Activated T-cell treated with anti-CD3 and anti-CD28 coated beads, Interleukin-2, amount 50 U/mL, for 4 hours (primary cell): ENCODE data around the gene MPG. TPM values are rescaled to one million over a fixed set of nuclear protein-coding genes. Genes with fewer than 3 reads are reported as not detected.
A peak's percentile ranks its signal among the peaks of the same experiment; 100 is the strongest.
"Not testable (repeated sequence)": the region's sequence is repeated elsewhere in the genome, so short reads cannot be mapped to it uniquely, and the experiment has no call there.

Source experiments
- ATAC-seq, 2 donors: fragments of 200-7000 bp; cut with Tn5 transposase; one replicate each; pipeline ENCODE4 v1.10.0; 2021
- DNase-seq: peaks from one replicate; pipeline ENCODE4 v3.0.0-alpha.2; 2020
- H3K27me3 Mint-ChIP-seq: one replicate; pipeline ENCODE4 v1.8.0; 2021; ENCODE audit warnings: low read depth, mixed read lengths
- H3K36me3 Mint-ChIP-seq: one replicate; pipeline ENCODE4 v1.8.0; 2022; ENCODE audit warnings: mixed read lengths; ENCODE audit not compliant: insufficient read depth
- H3K4me1 Mint-ChIP-seq: one replicate; pipeline ENCODE4 v1.8.0; 2021; ENCODE audit warnings: low read depth, mixed read lengths
- H3K4me3 Mint-ChIP-seq: one replicate; pipeline ENCODE4 v1.8.0; 2021; ENCODE audit warnings: mild to moderate bottlenecking, moderate library complexity, mixed read lengths
- H3K9me3 Mint-ChIP-seq: one replicate; pipeline ENCODE4 v1.8.0; 2021; ENCODE audit warnings: mixed read lengths
- total RNA-seq, 3 donors: library from RNA; stranded (reverse); gene quantifications; one replicate each; pipeline ENCODE4 v1.2.1, GENCODE V29; 2021

MPG gene, protein sequence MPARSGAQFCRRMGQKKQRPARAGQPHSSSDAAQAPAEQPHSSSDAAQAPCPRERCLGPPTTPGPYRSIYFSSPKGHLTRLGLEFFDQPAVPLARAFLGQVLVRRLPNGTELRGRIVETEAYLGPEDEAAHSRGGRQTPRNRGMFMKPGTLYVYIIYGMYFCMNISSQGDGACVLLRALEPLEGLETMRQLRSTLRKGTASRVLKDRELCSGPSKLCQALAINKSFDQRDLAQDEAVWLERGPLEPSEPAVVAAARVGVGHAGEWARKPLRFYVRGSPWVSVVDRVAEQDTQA
- 10 to 100 TPM; 32.7 to 39.8 (median 37.3) TPM for total RNA-seq

DNA sequence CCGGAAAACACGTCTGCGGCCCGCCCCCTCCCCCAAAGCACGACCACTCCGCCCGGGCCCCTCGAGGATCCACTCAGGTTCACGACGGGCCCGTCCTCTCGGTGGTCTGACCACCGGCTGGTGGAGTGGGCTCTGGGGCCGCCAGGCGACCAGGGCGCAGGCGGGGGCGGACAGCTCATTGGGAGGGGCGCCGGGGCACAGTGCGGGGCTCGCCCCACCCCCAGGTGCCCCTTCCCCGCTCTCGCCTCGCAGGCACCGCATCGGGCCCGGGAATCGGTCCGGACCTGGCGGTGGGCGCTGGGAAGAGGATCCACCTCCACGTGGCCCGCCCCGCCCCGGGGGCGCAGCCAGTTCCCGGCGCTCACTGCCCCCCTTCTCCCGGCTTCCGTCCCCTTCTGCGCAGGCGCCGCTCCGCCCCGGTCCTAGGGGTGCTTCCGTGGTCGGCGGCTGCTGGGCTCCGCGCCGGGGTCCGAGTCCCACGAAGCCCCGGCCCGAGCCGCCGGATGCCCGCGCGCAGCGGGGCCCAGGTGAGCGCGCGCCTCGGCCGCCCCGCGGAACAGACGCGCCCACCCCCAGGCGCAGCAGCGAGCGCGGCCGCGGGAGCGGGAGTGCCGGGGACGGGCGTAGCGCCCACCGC, at the start of gene MPG:
MPG (plus strand) TSS at position 419 of the 637 bp plus-strand sequence; CDS start at position 504, 85 bp downstream.
- Mint-ChIP-seq H3K4me1 (peaks cover 26% of the 10 kb centered on the region), H3K9me3 (no peaks in the 10 kb centered on the region), H3K4me3 (peak within 1 kb of the TSS; percentile 86), H3K27me3 (peaks cover 16% of the 10 kb centered on the region), H3K36me3 (no peaks in the 10 kb centered on the region)
- DNase-seq (peak; percentile 79), ATAC-seq (peak; percentile 86)

DNA sequence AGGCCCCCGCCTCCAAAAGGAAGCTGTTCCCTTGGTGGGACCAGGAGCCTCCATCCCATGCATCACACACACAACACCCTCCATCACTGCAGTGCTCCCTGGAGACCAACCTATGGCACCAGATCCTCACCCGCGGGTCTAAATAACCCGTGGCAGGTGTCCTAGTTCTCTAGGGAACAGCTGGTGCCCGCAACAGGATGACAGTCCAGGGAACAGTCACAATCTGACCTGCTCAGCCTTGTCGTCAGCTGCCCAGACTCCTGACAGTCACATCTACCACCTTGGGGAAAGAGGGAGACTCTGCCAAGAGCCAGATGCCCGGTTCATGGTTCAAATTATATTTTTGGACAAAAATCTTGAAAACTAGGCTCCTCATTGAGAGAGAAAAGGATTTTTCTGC, 47.4 kb upstream of the MPG start:
- ATAC-seq, H3K36me3 Mint-ChIP-seq, H3K4me3 Mint-ChIP-seq, H3K27me3 Mint-ChIP-seq, H3K9me3 Mint-ChIP-seq, DNase-seq, H3K4me1 Mint-ChIP-seq: not testable (repeated sequence)

DNA sequence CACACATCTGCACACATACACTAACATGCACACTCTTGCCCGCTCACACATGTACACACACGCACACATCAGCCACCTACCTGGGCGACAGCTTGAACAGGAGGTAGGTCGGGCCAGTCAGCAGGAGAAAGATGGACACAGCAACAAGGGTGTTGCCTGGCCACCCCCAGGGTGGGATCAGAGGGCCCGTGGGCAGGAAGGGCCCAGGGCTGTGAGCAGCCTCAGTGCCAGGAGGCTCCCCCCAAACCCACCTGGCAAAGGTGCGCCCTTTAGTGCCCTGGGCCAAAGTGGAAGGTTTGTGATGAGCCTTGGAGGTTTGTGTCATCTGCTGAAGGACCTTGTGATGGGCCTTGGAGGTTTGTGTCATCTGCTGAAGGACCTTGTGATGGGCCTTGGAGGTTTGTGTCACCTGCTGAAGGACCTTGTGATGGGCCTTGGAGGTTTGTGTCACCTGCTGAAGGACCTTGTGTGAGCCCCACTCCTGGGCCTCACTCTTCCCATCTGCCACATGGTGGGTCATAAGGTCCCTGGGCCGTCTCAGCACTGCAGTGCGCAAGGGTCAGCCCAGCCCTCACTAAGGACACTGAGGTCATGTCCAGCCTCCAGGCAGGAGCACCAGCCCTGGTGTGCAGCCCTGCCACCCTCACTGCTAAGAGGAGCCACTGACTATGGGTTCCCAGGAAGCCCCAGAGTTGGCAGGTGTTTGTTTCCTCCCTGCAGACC, 44.7 kb upstream of the MPG start:
- DNase-seq, H3K27me3 Mint-ChIP-seq, H3K4me3 Mint-ChIP-seq, H3K9me3 Mint-ChIP-seq, H3K36me3 Mint-ChIP-seq: not testable (repeated sequence)
- ATAC-seq = peak in 1 of 2 donors; percentile 7
- peaks cover 12% of the 10 kb centered on the region for H3K4me1 Mint-ChIP-seq

DNA sequence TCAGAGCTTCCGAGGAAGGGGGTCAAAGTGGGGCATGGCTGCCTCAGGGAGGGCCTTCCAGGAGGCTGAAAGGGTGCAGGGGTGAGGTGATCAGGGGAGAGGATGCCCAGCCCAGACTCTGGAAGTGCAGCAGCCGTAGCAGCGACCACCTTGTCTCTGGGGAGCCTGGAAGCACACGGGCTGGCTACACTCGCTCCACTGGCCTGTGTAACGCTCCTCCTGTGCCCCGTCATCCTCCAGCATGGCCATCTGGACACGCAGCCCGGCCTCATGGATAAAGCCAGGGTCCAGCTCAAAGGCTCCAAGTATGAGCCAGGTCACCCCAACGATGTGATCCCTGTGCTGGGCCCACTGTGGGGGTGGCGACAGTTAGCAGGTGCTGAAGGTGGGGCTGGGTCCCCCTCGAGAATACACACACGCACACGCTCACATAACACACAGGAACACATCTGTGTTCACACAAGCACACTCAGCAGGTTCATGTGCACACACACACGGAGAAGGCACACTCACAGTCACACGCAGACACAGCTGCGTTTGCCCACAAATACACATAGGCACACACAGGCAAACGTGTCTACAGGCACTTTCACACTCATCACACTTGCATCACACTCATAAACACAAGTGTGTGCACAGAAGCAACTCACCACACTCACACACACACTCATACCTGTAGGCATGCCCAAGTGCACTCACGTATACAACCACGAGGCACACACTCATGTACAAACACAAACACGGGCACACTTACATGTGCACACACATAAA, 44.0 kb upstream of the MPG start:
- H3K27me3 Mint-ChIP-seq = no peaks in the 10 kb centered on the region
- H3K4me1 Mint-ChIP-seq = peaks cover 19% of the 10 kb centered on the region
- no peaks in the 10 kb centered on the region for H3K9me3 Mint-ChIP-seq
- ATAC-seq = no peak
- no peak overlapping the region for H3K4me3 Mint-ChIP-seq
- peaks cover 5% of the 10 kb centered on the region for H3K36me3 Mint-ChIP-seq
- no peak for DNase-seq

DNA sequence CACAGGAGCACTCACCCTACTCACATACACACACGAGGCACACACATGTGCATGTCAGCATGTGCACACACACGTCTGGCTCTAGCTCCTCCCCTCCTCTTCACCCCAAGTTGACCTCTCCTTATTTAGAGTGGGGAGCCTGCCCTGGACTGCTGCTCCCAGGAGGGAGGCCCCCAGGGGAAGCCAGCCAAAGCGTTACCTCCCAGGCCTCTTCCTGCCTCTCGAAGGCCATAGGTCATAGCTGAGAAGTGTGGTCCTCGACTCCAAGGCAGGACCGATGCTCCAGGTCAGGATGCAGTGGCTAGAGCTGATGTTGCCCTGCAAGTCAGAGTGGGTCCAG, 43.4 kb upstream of the MPG start:
- no peaks in the 10 kb centered on the region for H3K9me3 Mint-ChIP-seq
- DNase-seq (no peak), ATAC-seq (no peak)
- peaks cover 7% of the 10 kb centered on the region for H3K36me3 Mint-ChIP-seq
- no peaks in the 10 kb centered on the region for H3K27me3 Mint-ChIP-seq
- peak overlapping the region; percentile 3 for H3K4me3 Mint-ChIP-seq
- H3K4me1 Mint-ChIP-seq = peaks cover 25% of the 10 kb centered on the region

DNA sequence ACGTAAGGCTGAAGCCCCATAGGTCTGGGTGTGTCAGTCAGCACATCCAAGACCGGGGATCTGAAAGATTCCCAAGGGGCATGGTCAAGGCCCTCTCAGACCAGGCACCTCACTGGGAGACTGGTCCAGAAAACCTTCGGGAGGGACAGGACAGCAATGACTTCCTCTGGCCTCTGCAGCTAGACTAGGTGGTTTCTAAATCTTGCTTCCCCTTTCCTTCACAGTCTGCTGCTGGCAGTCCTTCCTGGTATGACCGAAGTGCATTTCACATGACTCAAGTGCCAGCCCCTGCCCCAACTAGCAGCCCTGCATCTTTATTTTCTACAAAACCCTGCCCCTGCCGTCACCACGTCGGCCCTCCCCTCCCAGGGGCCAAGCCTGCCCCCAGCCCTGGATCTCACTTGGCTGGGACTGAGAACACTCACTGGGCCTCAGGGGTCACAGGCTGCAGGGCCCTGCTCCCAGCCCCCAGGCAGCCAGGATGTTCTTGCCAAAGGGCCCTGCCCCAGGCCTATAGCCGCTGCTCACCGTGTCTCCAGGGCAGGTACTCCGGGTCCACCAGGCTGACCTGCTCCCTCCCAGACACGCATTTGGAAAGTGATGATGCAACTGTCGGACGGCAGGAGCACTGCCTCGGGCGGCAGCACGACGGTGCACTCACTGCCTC, 42.9 kb upstream of the MPG start:
- ATAC-seq (no peak), DNase-seq (no peak)
- peaks cover 7% of the 10 kb centered on the region for H3K36me3 Mint-ChIP-seq
- no peaks in the 10 kb centered on the region for H3K27me3 Mint-ChIP-seq
- peaks cover 25% of the 10 kb centered on the region for H3K4me1 Mint-ChIP-seq
- no peaks in the 10 kb centered on the region for H3K9me3 Mint-ChIP-seq
- H3K4me3 Mint-ChIP-seq = peak overlapping the region; percentile 3

DNA sequence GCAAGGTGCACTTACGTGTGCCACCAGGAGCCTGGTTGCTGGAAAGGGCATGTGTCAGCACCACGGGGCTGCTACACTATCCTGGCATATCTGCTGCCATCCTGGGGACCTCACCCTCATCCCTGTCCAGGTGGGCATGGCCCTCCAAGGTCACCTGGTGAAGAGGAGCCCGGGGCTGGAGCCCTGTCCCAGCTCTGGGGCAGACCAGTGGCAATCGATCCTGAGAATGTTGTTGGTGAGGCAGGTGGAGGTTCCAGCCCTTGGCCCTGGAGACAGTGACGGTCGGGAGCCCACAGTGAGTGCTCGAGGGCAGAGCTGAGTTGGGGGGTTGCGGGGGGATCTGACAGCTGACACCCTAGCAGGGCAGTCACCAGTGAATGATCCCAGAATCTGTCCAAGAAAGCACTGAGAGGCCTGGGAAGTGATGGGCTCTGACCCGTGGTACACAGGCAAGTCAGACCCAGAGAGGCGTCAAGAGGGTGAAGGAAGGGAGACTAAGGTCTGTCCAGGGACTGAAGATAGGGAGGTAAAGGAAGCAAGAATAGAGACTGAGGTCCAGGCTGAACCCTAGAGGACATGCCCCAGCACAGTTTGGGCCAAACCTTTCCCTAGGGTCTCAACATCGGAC, 42.2 kb upstream of the MPG start:
- no peak for ATAC-seq
- DNase-seq = no peak
- Mint-ChIP-seq H3K9me3 (no peaks in the 10 kb centered on the region), H3K4me3 (no peak overlapping the region), H3K27me3 (no peaks in the 10 kb centered on the region), H3K4me1 (peaks cover 25% of the 10 kb centered on the region), H3K36me3 (peaks cover 7% of the 10 kb centered on the region)

DNA sequence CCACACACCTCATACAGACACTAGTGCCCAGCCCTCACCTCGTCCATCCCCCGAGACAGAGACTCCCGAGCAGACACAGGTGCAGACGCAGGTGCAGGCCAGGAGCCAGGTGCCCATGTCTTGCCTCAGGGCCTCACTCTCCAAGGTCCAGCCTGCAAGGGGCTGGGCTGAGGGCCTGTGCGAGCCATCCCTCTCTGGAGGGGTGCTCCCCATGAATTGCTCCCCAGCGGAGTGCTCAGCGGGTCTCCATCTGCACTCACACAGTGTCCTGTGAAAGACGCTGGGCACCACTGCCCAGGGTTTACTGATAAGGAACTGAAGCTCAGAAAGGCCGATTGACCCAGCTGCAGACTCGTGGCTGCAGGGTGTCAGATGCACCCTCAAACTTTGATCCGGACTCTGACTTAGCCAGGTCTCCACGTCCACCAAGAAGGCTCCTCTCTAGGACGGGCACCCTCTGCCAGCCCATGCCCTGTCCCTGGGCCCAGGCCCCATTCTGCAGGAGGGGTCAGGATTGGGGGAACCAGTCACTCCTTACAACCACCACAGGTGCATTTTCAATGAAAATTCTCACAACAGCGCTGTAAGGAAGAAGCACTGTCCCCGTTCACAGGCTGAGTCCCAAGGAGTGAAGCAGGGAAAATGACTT, 41.6 kb upstream of the MPG start:
- DNase-seq = no peak
- no peak for ATAC-seq
- H3K4me3 Mint-ChIP-seq = no peak overlapping the region
- H3K27me3 Mint-ChIP-seq = no peaks in the 10 kb centered on the region
- no peaks in the 10 kb centered on the region for H3K9me3 Mint-ChIP-seq
- H3K36me3 Mint-ChIP-seq = peaks cover 7% of the 10 kb centered on the region
- H3K4me1 Mint-ChIP-seq = peaks cover 25% of the 10 kb centered on the region

DNA sequence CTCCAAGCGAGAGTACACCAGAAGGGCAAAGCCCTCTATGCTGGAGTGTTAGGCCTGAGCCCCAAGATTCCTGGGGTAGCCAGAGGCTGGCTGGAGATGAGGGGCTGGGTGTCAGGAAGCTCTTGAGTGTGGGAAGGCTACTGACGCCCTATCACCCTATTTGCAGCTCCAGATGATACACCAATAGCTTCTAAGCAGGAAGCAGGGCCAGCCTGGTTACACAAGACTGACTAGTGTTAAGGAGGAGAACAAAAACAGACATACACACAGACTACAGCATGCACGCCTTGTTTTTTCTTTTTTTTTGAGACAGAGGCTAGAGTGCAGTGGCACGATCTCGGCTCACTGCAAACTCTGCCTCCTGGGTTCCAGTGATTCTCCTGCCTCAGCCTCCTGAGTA, 40.5 kb upstream of the MPG start:
- Mint-ChIP-seq H3K4me1 (peaks cover 34% of the 10 kb centered on the region), H3K27me3 (no peaks in the 10 kb centered on the region), H3K9me3 (no peaks in the 10 kb centered on the region), H3K4me3 (no peak overlapping the region), H3K36me3 (peaks cover 15% of the 10 kb centered on the region)
- DNase-seq (no peak), ATAC-seq (no peak)

DNA sequence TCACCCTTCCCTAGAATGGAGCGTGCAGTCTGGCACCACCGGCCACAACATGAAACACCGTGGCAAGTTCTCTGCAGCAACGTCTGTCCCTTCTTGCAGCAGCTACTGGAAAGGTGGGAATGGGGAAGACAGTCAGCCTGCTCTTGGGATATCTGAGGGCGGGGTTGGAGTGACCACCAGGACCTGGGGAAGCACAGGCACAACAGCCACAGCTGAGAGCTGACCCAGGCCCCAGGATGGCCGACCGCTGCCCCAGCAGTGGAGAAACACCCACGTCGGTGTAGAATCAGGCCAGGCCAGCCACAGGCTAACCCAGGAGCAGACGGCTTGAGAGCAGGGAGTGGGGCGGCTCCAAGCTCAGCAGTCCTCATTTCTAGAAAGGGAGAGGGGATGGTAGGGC, 39.8 kb upstream of the MPG start:
- not testable (repeated sequence) for DNase-seq, ATAC-seq, H3K4me3 Mint-ChIP-seq, H3K9me3 Mint-ChIP-seq, H3K27me3 Mint-ChIP-seq
- H3K36me3 Mint-ChIP-seq = peaks cover 22% of the 10 kb centered on the region
- H3K4me1 Mint-ChIP-seq = peaks cover 41% of the 10 kb centered on the region

DNA sequence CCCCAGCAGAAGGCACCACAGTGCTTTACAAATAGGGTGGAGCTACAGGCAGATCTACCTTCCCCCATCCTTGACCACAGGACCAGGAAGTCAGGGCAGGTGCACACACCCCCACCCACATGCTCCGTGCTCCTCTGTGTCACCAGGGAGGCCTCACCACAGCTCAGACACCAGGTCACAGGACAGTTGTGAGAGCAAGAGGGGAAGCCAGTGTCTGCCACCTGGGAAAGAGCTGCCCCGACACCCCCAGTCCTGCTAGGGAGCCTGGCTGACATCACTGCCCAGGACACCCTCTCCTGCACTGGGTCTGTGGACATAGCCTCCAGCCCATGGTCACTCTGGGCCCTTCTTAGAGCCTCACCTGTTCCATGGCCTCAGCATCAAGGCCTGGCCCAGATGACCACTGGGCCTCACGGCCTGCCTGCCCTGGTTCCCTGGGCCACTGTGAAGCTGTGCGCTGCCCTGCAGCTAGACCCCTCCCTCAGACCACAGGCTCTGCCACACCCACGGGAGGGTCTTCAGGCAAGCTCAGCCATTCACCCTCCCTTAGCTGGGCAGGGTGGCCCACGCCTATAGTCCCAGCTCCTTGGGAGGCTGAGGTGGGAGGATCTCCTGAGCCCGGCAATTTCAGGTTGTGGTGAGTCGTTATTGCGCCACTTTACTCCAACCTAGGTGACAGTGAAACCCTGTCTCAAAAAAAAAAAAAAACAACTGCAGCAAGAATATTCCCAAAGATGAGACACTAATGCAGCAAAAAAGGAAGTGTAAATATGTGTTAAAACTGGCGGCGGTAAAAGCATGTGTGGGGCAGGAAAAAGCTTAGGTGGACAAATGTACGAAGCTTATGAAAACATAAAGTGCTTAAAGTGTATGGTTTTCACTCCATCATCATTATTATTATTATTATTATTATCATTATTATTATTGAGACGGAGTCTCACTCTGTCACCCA, 38.8 kb upstream of the MPG start:
- H3K9me3 Mint-ChIP-seq = no peaks in the 10 kb centered on the region
- H3K4me1 Mint-ChIP-seq = peaks cover 42% of the 10 kb centered on the region
- ATAC-seq (peak; percentile 72 to 78), DNase-seq (no peak)
- no peak overlapping the region for H3K4me3 Mint-ChIP-seq
- H3K36me3 Mint-ChIP-seq = peaks cover 26% of the 10 kb centered on the region
- no peaks in the 10 kb centered on the region for H3K27me3 Mint-ChIP-seq

DNA sequence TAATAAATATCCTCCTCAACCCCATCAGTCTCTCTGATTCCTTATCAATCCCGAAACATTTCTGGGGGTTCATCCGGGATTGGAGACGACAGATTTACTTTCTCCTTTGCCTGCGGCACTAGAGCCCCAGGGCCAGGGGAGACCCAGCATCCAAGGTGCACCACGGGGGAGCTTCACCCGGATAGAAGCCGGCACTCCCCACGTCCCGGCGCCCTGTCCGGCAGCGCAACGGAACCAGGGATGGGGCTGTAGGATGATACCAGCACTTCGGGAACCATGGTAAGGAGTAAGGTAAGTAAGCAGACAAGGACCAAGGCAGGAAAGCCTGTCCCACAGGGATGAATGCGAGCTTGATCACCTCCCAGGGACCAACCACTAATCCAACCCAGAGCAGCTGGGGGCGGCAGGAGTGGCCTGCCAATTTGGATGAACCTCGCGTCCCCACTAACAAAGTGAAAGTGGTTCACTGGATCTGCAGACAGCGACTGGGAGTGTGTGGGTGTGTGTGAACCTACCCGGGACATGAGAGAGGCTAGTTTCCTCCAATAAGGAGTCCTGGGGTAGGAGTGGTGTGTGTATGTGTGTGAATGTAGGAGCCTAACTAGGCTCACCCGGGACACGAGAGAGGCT, 36.5 kb upstream of the MPG start:
- no peaks in the 10 kb centered on the region for H3K27me3 Mint-ChIP-seq
- H3K36me3 Mint-ChIP-seq = peaks cover 29% of the 10 kb centered on the region
- ATAC-seq (no peak), DNase-seq (no peak)
- H3K4me3 Mint-ChIP-seq = no peak overlapping the region
- no peaks in the 10 kb centered on the region for H3K9me3 Mint-ChIP-seq
- peaks cover 39% of the 10 kb centered on the region for H3K4me1 Mint-ChIP-seq
